Activated CD8-positive, alpha-beta memory T cell treated with anti-CD3 and anti-CD28 coated beads for 36 hours (primary cell): ENCODE measurements around the gene SHISAL2B. TPM values are rescaled to one million over a fixed set of nuclear protein-coding genes. Genes with fewer than 3 reads are reported as not detected.
"Not testable (repeated sequence)": the region's sequence is repeated elsewhere in the genome, so short reads cannot be mapped to it uniquely, and the experiment has no call there.

Experiments
- CTCF ChIA-PET: fragments of 350-600 bp; sonication (Branson Sonifier 250); formaldehyde crosslinking; loops from one replicate; lab custom pipeline; 2021; ENCODE audit warnings: antibody characterized with exemption; lab: Charles Lee
- POLR2A ChIA-PET: fragments of 350-600 bp; sonication (Branson Sonifier 250); formaldehyde crosslinking; loops from one replicate; lab custom pipeline; 2021; ENCODE audit warnings: antibody characterized with exemption; lab: Charles Lee
- total RNA-seq, 2 experiments: library from RNA; stranded (reverse); gene quantifications; one replicate each; pipeline ENCODE4 v1.2.3, GENCODE V29; 2021

The SHISAL2B gene
- total RNA-seq, 2 experiments from 2014 or later = not detected

DNA sequence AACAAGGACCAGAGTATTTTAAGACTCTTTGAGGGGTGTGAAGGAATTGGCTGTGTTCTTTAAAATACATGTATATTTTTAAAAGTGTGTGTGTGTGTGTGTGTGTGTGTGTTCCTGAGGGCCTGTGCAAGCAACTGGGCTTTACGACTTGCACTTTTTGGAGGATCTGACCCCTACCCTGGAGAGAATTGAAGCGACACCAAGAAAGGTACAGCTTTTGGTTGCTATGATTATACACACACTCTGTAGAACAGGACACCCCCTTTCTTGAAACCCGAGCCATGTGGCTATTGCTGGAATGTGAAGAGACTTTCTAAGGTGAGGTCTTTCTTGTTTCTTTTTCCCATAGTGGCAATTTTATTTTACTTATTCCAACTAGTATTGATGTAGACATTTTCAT is 988 bp downstream of the SHISAL2B start:
- CTCF ChIA-PET = no interaction called here
- POLR2A ChIA-PET = no interaction called here

DNA sequence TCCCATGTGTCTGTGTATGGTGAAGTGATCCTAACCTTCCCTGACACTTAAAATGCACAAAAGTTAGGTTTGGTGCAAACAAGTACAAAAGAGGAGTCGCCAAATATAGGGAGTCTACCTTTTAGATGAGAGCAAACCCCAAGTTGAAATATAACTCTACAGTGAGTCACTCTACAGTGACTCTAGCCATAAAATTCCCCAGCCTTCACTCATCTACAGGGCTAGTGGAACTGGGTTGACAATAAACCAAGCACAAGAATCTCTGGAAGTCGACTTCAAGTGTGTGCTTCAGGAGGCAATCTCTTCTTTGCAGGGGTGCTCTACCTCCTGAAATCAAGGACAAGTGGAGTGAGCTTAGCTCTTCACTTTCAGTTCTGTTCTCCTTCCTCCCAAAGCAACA is 3.3 kb downstream of the SHISAL2B start:
- POLR2A ChIA-PET = no interaction called here
- CTCF ChIA-PET = no interaction called here

GRCh38 chr5:64696414-64696813 is 6.1 kb downstream of the SHISAL2B start:
- CTCF ChIA-PET, POLR2A ChIA-PET: not testable (repeated sequence)

DNA sequence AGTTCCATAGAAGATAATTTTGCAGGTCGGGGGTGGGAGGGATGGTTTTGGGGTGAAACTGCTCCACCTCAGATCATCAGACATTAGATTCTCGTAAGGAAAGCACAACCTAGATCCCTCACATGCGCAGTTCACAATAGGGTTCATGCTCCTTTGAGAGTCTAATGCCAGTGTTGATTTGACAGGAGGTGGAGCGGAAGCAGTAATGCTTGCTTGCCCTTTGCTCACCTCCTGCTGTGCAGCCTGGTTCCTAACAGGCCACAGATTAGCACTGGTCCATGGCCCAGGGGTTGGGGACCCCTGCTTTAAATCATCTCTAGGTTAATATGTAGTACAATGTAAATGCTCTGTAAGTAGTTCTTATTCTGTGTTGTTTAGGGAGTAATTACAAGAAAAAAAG is 10.5 kb downstream of the SHISAL2B start:
- ChIA-PET CTCF (no interaction called here), POLR2A (no interaction called here)

GRCh38 chr5:64706074-64706473 is 15.8 kb downstream of the SHISAL2B start:
- CTCF ChIA-PET = not testable (repeated sequence)

GRCh38 chr5:64707191-64707590 is 16.9 kb downstream of the SHISAL2B start:
- ChIA-PET POLR2A (no interaction called here), CTCF (no interaction called here)

More at GRCh38 chr5:64706074-64706473, 15.8 kb downstream of the SHISAL2B start:
- POLR2A ChIA-PET = not testable (repeated sequence)

- POLR2A ChIA-PET, CTCF ChIA-PET: not testable (repeated sequence)
These were observed 24.2 kb downstream of the SHISAL2B start for GRCh38 chr5:64714495-64714894.

DNA sequence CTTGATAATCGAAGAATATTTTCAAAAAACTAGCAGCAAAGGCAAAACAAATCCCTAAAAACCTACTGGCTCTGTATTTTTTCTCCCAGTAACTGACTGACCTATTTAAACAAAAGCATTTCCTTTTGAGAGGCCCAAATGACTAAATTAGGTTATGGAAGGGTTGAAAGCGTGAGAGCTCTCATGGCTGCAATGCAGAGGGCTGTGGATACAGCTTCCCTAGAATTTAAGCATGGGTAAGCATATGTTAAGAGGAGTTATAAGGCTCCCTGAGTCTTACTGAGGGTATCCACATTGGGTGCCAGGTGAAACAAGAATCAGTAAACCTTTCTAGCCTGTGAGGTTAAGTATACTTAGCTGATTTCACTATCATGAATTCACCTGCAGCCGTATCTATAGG is 32.3 kb downstream of the SHISAL2B start:
- POLR2A ChIA-PET = no interaction called here
- CTCF ChIA-PET = no interaction called here

- ChIA-PET CTCF (no interaction called here), POLR2A (no interaction called here)
These were observed 36.8 kb downstream of the SHISAL2B start for GRCh38 chr5:64727150-64727549.

- CTCF ChIA-PET = no interaction called here
- POLR2A ChIA-PET = no interaction called here
These were observed 52.1 kb downstream of the SHISAL2B start for GRCh38 chr5:64742411-64742810.

GRCh38 chr5:64742821-64743220 is 52.5 kb downstream of the SHISAL2B start:
- CTCF ChIA-PET = no interaction called here
- POLR2A ChIA-PET = no interaction called here

DNA sequence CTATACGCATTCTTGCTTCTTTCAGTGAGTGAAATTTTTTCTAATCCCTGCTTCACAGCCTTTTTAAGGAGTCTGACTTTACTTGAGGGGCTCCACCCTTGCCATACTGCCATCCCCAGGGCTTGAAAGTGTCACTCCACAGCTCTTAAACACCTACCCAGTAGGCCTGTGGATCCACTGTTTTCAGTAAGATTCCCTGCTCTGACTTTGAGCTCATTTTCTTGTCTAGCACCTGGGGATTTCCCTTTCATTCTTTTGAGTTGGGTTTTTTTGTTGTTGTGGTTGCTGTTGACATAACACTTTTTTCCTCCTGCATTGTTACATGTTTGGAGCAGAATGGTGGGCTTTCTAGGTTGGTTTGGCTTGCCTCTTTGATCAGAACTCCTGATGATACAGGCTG is 54.6 kb downstream of the SHISAL2B start:
- CTCF ChIA-PET = no interaction called here

GRCh38 chr5:64746446-64746845 is 56.1 kb downstream of the SHISAL2B start:
- ChIA-PET POLR2A (no interaction called here), CTCF (no interaction called here)

More for the DNA sequence above, 54.6 kb downstream of the SHISAL2B start:
- POLR2A ChIA-PET = no interaction called here

GRCh38 chr5:64749385-64749784 is 59.1 kb downstream of the SHISAL2B start:
- CTCF ChIA-PET = no interaction called here
- POLR2A ChIA-PET = no interaction called here

- CTCF ChIA-PET = no interaction called here
These were observed 63.8 kb downstream of the SHISAL2B start for GRCh38 chr5:64754066-64754465.

DNA sequence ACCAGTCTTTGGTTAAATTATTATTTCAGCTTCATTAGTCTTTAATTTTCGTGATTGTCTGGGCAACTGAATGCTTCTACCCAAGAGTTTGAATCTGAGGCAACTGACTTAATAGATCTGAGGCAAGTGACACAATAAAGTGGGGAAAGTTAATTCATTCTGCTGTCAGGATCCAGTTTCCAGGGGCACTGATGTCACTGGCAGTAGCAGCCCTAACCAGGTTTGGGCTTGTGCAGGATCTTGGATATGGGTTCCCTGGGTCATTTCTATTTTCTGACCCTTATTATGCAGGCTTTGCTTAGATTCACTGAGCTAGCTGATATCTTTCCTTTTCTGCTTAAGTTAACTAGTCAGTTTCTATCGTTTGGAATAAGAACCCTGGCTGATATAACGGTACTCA is 68.6 kb downstream of the SHISAL2B start:
- CTCF ChIA-PET = no interaction called here
- POLR2A ChIA-PET = no interaction called here

More at GRCh38 chr5:64754066-64754465, 63.8 kb downstream of the SHISAL2B start:
- POLR2A ChIA-PET = no interaction called here

GRCh38 chr5:64759960-64760660 is 69.8 kb downstream of the SHISAL2B start:
- CTCF ChIA-PET = no interaction called here
- POLR2A ChIA-PET = no interaction called here

GRCh38 chr5:64763948-64764503 is 73.7 kb downstream of the SHISAL2B start:
- ChIA-PET POLR2A (no interaction called here), CTCF (no interaction called here)

DNA sequence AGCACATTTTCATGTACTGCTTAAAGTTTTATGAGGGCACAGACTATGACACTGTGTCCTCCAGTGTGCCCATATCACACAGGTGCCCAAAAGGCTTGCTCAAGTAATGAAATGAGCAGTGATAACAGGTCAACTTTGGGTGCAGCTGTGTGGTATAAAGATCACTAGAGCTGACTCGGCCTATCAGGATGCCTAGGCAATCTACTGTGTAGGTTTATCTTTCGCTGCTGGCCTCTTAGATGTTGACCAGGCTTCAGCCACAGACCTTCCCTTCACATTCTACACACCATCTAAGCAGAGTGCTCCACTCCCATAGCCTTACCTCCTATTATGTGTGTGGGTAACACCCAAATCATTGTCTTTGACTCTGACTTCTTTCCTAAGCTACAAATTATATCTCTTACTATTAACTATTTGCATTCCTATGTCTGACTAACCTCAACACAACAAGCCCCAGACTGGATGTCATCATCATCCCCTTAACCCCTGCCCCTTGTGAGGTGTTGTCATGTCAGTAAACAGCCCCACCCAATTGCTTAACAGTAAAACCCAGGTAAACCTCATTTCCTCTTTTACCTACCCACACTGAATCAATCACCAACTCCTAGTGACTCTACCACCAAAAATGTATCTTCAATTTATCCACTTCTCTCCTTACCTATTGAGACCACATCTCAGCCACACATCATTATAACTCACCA is 75.7 kb downstream of the SHISAL2B start:
- CTCF ChIA-PET = no interaction called here
- POLR2A ChIA-PET = no interaction called here

- CTCF ChIA-PET = no interaction called here
- POLR2A ChIA-PET = no interaction called here
These were observed 76.6 kb downstream of the SHISAL2B start for GRCh38 chr5:64766941-64767340.
